ENCODE data around the gene DDX10. TPM values are rescaled to one million over a fixed set of nuclear protein-coding genes. Genes with fewer than 3 reads are reported as not detected.
"Not testable (repeated sequence)": the region's sequence is repeated elsewhere in the genome, so short reads cannot be mapped to it uniquely, and the experiment has no call there.

Gene DDX10
- total RNA-seq, 1 donor from 2014 or later, result 23.8 TPM

DNA sequence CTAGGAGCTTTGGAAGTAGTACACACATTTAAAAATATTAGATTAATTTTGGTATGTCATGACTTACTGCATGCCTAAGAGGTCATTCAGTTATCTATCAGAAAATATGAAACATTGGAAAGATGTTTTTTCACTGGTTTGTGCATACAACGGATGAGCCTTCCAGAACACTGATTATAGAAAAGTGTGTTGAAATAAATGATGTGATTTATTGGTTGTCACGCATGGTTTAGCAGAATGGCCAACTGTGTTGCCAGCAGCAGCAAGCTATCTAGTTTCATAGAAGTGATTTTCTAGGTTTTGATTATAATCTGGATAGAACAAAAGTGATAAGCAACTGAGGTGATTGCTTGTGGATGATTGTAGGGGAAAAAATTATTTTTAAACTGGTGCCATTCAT, 53.6 kb downstream of the DDX10 start:
- no peak for DNase-seq

DNA sequence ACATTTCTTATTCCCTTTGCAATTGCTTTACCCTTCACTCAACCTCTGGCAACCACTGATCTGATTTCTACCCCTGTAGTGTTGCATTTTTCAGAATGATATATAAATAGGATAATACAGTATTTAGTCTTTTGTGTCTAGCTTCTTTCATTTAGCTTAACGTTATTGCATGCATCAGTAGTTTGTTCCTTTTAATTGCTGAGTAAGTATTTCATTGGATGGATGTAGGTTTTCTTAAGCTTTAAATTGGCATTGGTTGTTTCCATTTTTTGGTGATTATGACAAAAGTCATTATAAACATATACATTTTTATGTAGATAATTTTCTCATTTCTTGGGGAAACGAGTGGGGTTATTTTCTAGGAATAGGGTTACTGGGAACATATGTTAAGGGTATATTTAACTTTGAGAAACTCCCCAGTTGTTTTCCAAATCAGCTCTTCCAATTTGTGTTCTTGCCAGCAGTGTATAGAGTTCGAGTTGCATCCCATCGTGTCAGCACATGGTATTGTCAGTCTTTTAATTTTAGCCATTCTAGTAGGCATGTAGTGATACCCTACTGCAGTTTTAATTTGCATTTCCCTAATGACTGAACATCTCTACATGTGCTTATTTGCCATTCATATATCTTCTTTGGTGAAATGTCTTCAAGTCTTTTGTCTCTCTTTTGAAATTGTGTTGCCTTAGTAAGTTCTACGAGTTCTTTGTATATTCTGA, 60.3 kb downstream of the DDX10 start:
- DNase-seq, result no peak

DNA sequence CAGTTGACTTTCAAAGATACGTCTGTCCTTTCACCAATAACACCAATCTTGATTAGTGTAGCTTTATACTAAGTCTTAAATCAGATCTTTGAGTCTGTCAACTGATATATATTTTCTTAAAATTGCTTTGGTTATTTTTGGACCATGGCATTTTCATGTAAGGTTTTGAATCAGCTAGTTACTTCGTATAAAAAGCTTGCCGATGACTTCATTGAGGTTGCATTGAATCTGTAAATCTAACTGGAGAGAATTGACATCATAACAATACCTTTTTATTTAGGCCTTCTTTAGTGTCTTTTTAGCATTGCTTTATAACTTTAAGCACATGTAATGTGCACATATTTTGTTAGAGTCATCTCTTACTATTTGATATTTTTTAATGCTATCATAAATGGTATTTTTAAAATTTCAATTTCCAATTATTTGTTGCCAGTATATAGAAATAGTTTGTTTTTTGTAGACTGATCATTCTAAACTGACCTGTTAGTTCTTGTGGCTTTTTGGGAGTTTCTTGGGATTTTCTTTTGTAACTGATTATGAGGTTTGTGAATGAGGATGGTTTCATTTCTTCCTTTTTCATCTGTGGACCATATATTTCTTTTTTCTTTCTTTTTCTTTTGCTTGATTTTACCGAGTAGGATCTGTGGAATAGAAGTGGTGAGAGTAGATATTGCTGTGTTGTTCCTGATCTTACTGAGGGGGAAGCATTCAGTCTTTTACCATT, 61.4 kb downstream of the DDX10 start:
- DNase-seq, result no peak

GRCh38 chr11:108727665-108728064, 62.8 kb downstream of the DDX10 start:
- no peak for DNase-seq

GRCh38 chr11:108729227-108729871, 64.5 kb downstream of the DDX10 start:
- DNase-seq, result no peak

DNA sequence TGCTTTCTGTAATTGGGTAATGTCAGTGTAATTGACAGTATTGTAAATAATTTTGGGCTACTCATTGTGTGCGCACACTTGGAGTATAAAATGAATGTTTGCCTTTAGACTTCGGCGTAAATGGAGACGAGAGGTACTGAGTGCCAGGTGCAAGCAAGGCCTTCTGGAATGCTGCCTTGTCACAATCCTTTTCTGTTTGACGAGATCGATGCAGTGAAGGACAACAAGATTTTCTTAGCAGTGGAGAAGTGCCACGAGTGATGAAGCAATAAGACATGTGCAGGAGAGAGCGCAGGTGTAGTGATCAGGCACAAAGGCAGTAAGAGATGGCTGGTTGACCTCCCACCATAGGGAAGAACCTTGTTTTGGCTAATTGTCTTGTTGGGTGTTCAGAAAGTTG, 67.5 kb downstream of the DDX10 start:
- no peak for DNase-seq

- no peak for DNase-seq
Observed at GRCh38 chr11:108733479-108734116, 68.7 kb downstream of the DDX10 start.

GRCh38 chr11:108734283-108734682, 69.4 kb downstream of the DDX10 start:
- DNase-seq, result no peak

GRCh38 chr11:108734956-108735559, 70.2 kb downstream of the DDX10 start:
- no peak for DNase-seq

DNA sequence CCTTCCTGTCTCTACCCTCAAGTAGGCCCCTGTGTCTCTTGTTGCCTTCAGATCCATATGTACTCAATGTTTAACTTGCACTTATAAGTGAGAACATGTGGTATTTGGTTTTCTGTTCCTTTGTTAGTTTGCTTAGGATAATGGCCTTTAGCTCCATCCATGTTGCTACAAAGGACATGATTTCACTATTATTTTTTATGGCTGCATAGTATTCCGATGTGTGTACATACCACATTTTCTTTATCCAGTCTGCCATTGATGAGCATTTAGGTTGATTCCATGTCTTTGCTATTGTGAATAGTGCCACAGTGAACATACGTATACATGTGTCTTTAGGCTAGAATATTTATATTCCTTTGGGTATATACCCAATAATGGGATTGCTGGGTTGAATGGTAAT, 75.3 kb downstream of the DDX10 start:
- not testable (repeated sequence) for DNase-seq

- DNase-seq, result no peak
Observed at GRCh38 chr11:108743851-108744250, 79.0 kb downstream of the DDX10 start.

GRCh38 chr11:108748968-108749367, 84.1 kb downstream of the DDX10 start:
- DNase-seq, result no peak

- DNase-seq, result no peak
Observed at GRCh38 chr11:108751444-108751843, 86.6 kb downstream of the DDX10 start.

DNA sequence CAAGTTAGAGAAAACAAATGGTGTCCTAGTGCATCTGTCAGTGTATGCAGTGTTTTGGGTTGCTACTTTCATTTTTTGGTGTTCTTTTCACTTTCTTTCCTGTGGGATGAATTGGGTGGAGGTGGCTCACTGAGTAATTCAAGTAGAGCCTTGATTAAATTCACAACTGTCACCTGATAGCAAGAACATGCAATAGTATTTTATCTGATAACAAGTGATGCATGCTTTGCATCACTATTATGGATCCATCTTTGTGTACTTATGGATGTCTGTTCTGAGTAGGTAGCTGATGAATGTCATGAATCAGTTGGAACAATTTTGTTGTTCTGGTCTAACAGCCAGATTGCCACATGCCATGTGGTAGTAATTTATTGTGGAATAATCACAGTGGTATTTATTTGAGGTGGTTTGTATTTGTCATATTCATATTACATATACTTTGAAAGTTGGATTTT, 87.5 kb downstream of the DDX10 start:
- no peak for DNase-seq

GRCh38 chr11:108754901-108755625, 90.2 kb downstream of the DDX10 start:
- DNase-seq, result peak; percentile 16

GRCh38 chr11:108757630-108758029, 92.8 kb downstream of the DDX10 start:
- DNase-seq, result no peak

DNA sequence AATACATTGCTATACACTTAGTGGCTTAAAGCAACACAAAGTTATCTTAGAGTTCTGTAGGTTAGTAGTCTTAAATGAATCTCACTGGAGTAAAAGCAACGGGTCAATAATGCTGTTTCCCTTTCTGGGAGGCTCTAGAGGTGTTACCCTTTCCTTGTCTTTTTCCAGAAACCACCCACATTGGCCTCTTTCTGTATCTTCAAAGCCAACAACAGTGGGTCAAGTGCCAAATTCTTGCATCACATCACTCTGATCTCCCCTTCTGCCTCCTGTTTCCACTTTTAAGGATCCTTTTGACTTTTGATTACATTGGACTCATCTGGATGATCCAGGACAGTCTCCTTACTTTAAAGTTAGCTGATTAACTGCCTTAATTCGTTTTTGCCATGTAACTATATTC, 93.6 kb downstream of the DDX10 start:
- no peak for DNase-seq

DNA sequence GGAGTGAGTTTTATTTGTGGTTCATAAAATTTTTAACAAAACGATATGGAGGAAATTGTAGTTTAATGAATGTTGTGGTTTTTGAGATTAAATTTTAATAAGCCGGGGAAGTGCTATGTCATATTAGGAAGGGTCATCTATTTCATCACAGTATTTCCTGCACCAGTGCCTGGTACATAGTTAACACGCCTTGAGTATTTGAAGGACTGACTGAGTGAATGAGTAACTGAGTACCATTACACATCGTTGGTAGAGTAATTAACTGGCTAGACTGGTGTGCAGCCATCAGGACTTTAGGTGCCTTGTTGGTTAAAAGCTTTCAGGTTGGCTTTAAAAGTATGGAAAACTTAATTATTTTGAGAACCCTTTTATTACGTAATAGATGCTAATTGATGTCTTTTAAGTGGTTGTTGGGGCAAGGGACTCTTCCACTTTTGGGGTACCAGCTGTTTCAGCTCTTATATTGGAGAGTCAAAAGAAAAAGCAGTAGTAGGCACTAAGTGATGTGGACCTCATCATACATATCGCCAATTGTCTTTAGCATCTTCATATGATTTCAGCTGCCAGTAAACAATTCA, 101.8 kb downstream of the DDX10 start:
- DNase-seq, result no peak

DNA sequence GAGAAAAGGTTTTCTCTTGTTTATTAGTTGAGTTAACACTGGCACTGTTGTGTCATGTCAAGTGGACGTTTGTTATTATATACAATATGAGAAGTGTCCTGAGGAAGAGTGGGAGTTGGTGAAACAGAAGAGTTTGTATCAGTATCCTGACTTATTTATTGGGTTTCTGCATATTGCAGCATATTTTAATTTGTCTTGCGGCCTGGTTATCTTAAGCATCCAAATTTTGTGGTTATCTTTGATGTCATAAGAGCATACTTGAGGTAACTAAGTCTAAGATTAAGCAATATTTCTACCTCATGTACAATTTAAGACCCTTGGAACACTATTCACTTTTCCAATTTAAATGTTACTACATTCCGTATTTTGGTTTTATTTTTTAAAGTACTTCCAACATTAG, 103.5 kb downstream of the DDX10 start:
- DNase-seq, result no peak

DNA sequence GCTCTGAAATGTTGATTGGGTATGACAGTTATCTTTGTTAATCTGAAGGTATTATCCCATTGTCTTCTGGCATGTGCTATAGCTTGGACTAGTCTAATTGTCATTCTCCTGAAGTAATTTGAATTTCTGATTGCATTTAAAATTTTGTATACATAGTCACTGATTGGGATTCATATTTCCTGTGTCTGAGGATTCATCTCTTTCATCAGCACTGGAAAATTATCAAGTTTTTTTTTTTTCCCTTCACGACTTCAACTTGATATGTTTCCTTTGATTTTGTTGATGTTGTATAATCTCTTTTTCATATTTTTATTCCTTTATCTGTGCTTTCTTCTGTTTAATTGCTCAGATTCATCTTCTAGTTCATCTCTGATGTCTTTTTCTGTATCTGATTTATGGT, 104.1 kb downstream of the DDX10 start:
- no peak for DNase-seq

DNA sequence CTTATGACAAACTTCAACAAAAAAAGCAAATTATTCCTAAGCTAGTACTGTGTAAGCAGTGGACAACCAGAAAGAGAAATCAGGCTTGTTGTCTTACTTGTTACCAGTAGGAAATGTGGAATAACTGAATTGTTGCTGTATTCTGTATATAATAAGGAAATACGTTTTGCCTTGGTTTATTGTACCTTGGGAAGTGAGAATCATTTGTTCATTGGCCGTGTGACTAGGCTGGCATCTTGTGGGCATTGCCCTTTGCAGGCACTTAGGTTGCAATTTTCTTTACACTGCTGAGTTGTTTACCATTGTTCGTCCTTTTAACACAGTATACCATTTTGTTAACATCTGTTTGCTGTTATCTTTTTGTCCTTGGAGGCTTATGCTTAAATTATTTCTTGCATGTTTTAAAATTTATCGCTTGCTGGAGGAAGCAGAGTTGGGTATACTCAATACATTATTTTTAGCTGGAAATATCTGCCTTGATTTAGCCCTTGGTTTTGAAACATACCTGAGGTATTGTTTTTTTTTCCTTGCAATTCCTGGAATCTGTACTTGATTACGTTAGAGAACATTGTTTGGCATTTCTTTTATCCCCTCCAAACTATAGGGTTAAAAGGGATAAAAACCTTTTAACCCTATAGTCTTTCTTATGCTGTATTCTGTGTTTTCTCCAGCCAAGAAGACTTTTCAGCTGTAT, 109.3 kb downstream of the DDX10 start:
- DNase-seq, result peak; percentile 14

Measured in skin of body (tissue), 2 donors.